Epidermal melanocyte (primary cell): Measurements from ENCODE around the gene SNX6.
"Not testable (repeated sequence)": the region's sequence is repeated elsewhere in the genome, so short reads cannot be mapped to it uniquely, and the experiment has no call there.

Experiments
- DNase-seq: peaks from one replicate; pipeline ENCODE4 v3.0.0; 2011; ENCODE audit warnings: low spot score; ENCODE audit not compliant: insufficient read length

The SNX6 gene

DNA sequence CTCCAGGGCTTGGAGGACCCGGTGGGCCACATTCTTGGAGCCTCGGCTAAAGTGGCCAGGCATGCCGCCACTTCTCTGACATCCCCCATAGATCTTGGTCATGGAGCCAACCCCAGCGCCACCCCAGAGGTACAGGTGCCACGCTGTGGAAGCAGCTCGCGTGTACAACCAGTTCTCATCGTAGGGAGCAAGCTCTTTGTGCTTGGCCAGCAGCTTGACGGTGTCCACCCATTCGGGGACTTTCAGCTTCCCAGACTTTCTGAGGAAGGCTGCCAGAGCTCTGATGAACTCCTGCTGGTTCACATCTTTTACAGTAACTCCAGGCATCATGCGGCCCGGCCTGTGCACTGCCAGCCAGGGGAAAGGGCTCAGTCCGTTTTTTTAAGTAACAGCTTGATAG is 61.1 kb downstream of the SNX6 start:
- DNase-seq, result no peak

DNA sequence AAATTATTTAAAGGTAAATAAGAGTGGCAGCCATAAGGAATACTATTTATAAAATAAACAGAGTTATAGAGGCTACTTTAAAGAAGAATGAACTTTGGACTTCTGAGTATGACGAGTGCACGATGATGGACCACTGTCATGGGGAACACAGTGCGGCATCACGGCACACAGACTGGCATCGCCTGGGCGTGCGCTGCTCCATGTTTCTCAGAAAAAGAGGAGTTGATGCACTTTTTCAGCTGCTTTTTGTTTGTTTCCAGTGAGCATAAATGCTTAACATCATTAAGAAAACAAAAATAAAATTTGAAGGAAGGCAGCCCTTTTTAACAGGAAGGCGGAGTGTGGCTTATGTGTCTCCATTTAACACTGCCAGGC is 67.2 kb downstream of the SNX6 start:
- DNase-seq, result no peak

DNA sequence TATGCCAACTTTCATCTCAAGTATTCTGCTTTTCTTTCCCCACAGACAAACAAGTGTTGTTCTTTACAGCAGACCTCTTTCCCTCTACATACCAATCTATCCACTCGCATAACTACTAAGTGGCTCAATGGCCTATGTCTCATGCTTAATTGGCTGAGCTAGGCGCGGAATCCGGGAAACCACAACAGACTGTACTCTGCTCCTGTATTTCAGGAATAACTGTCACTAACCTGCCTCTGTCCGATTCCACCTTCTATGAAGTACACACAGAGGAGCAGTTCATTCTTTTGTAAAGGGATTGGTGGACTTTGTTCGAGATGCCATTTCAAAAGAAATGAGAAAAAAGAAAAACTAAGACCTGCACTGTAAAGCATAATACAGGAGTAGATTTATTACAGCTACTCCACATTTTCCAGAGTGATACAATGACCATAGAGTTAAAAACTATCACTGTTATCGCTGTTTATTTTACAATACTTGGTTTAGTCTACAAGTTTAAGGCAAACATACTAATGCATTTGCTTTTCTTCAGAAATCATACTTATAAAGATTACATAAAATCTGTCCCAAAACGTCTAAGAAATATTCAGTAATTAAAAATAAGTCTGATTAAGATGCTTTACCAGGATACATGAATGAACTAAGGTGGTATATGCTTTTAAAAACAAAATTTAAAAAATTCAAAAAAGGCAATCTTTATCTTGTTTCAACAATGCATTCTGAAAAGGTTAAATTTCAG is 67.7 kb downstream of the SNX6 start:
- DNase-seq, result not testable (repeated sequence)

DNA sequence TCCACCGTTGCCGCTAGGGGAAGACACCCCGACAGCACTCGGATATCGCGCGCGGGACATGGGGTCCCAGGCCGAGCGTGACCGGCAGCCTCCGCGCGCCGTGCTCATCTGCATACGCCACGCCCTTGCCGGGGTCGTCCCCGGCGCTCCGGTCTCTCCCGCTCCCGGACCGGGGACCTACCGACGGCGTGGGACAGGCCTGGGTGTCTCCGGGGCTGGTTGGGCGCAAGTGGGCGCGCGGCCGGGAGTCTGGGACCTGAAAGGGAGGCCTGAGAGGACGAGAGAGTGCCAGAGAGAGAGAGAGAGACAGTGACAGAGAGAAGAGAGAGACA is 73.5 kb downstream of the SNX6 start:
- not testable (repeated sequence) for DNase-seq

DNA sequence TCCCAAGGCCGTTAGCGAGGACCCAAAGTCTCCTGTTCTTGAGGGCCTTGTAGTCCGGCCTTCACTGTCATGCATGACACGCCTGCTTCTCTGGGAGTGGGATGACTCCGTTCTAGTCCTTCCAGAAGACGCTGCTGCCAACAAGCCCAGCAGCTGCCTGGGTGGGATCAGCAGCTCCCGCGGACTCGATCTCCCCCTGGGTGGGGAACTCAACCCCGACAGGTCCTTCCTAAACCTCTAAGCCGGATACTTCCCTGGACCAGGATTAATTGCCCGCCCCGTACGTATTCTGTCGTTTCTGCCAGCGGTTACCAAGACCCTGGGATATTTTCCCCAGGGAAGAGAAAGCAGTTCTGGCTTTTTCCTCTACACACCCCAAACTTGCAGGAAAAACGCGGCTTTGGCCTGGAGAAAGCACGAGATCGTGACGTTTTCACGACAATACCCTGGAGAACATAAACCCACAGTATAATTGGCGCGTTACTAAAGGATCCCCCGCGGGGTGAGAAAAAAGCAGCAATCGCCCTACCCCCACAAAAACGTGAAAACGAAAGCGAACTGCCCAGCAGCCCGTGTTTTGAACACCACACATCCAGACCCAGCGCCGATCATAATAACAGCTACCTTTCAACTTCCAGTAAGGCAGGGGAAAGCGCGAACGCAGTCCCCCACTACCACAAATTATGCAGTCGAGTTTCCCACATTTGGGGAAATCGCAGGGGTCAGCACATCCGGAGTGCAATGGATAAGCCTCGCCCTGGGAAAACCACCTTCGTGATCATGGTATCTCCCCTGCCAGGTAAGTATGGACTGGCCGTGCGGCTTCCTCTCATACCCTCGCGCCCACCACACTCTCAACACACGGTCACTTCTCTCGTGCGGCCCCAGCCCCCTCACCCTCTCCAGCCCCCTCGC is 74.1 kb downstream of the SNX6 start:
- DNase-seq, result not testable (repeated sequence)

DNA sequence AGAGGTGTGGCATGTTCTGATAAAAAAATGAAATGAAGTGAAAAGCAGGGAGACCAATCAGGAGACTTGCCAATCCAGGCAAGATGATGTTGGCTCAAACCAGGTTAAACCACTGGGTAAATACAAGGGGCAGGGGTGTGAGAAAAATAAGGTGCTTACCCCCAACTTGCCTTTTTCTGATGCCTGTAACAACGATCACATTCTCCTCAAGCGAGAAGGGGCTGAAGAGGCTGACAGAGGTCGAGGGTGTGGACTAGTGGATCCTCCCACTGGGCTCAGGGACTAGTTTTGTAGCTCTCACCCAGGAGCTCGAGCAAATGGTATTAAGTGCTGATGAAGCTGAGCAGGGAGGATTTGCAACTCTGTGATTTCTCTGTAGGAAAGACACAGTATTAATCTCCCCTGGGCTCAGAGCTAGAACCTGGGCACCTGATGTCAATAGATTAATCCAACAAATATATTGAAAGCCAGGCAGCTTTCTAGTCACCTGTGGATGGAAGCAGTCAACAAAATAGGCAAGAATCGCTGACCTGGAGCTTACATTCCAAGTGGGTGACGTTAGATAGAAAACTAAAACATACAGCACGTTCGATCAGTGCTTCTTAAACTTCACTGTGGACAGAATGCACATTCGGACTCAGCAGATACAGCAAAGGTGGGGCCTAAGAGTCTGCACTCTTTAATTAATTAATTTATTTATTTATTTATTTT is 75.3 kb downstream of the SNX6 start:
- DNase-seq, result no peak

DNA sequence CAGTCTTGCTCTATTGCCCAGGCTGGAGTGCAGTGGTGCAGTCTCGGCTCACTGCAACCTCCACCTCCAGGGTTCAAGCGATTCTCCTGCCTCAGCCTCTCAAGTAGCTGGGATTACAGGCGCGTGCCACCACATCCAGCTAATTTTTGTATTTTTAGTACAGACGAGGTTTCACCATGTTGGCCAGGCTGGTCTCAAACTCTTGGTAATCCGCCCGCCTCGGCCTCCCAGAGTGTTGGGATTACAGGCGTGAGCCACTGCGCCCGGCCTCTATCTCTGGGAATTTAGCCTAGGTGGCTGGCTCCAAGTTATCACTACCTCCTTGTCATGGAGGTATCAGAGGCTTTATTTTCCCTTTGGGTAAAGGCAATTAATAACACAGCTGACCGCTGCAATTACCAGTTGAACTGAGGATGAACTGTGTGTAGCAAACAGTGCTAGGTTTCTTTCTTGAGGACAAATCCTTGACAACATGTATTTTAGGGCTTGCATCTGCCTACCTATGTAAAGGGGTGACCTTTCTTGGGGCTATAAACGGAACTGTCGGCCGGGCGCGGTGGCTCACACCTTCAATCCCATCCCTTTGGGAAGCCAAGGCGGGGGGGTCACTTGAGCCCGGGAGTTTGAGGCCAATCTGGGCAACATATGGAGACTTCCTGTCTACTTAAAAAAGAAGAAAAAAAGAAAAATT is 80.5 kb downstream of the SNX6 start:
- DNase-seq, result not testable (repeated sequence)

DNA sequence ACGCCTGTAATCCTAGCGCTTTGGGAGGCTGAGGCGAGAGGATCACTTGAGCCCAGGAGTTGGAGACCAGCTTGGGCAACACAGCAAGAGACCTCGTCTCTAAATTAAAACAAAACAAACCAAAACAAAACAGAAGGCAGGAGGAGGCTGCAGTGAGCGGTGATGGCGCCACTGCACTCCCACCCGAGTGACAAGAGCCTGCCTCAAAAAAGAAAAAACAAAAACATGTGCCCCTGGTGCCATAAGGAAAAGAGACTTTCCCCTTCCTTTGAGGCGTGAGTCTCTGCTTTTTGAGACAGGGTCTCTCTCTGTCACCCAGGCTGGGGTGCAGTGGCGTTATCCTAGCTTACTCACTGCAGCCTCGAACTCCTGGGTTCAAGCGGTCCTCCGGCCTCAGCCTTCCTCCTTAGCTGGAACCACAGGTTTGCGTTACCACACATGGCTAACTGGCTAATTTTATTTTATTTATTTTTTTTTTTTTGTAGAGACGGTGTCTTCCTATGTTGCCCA is 81.4 kb downstream of the SNX6 start:
- DNase-seq, result no peak

DNA sequence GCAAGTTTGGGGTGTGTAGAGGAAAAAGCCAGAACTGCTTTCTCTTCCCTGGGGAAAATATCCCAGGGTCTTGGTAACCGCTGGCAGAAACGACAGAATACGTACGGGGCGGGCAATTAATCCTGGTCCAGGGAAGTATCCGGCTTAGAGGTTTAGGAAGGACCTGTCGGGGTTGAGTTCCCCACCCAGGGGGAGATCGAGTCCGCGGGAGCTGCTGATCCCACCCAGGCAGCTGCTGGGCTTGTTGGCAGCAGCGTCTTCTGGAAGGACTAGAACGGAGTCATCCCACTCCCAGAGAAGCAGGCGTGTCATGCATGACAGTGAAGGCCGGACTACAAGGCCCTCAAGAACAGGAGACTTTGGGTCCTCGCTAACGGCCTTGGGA is 82.8 kb downstream of the SNX6 start:
- DNase-seq, result not testable (repeated sequence)

DNA sequence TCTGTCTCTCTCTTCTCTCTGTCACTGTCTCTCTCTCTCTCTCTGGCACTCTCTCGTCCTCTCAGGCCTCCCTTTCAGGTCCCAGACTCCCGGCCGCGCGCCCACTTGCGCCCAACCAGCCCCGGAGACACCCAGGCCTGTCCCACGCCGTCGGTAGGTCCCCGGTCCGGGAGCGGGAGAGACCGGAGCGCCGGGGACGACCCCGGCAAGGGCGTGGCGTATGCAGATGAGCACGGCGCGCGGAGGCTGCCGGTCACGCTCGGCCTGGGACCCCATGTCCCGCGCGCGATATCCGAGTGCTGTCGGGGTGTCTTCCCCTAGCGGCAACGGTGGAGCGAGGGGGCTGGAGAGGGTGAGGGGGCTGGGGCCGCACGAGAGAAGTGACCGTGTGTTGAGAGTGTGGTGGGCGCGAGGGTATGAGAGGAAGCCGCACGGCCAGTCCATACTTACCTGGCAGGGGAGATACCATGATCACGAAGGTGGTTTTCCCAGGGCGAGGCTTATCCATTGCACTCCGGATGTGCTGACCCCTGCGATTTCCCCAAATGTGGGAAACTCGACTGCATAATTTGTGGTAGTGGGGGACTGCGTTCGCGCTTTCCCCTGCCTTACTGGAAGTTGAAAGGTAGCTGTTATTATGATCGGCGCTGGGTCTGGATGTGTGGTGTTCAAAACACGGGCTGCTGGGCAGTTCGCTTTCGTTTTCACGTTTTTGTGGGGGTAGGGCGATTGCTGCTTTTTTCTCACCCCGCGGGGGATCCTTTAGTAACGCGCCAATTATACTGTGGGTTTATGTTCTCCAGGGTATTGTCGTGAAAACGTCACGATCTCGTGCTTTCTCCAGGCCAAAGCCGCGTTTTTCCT is 83.4 kb downstream of the SNX6 start:
- DNase-seq, result not testable (repeated sequence)

DNA sequence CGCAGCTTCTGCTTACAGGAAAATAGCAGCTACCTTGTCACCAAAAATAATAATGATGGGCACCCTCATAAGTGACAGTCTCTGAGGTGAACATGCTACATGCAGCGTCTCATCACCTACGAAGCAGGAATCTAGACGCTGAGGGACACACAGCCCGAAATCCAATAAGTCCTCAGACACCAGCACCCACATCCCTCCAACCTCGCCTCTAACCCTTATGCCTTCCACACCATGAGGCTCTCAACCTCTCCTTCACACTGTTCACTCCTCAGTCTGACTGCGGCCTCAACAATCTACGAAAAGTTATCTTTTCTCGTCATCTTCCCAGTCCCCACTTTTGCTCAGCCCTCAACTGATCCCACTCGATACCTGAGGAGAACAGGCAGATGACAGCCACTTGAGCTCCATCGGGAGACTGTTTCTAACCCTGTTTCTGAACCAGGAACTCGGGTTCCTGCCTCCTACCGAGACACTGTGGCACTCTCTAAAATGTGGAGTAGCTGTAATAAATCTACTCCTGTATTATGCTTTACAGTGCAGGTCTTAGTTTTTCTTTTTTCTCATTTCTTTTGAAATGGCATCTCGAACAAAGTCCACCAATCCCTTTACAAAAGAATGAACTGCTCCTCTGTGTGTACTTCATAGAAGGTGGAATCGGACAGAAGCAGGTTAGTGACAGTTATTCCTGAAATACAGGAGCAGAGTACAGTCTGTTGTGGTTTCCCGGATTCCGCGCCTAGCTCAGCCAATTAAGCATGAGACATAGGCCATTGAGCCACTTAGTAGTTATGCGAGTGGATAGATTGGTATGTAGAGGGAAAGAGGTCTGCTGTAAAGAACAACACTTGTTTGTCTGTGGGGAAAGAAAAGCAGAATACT is 89.5 kb downstream of the SNX6 start:
- not testable (repeated sequence) for DNase-seq

DNA sequence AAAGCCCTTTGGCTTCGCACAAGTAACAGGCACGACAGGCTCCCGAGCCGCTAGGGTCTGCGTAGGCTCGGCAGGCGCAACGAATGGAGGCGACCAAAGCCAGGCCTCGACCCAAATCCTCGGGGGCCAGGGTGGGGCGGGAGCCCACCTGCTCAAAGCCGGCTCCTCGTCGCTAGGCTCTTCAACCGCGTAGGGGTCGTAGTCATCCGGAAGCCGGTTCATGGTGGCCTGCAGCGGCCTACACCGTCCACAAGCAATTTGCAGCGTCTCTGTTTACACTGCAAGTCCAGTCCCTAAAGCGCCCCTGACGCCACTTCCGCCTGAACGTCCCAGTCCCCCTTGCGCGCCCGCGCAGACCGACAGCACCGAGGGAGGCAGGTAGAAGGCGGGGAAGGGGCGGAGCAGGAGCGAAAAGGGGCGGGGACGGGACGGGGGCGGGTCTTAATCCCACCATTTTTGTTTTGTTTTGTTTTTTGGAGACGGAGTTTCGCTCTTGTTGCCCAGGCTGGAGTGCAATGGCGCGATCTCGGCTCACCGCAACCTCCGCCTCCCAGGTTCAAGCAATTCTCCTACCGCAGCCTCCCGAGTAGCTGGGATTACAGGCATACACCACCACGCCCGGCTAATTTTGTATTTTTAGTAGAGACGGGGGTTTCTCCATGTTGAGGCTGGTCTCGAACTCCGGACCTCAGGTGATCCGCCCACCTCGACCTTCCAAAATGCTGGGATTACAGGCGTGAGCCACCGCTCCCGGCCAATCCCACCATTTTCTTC is 90.4 kb downstream of the SNX6 start, which contains the start of gene EAPP:
Gene EAPP (minus strand): TSS at position 295 of the 774 bp plus-strand sequence. CDS start 73 bp downstream, at position 222.
- DNase-seq, result peak; percentile 95

DNA sequence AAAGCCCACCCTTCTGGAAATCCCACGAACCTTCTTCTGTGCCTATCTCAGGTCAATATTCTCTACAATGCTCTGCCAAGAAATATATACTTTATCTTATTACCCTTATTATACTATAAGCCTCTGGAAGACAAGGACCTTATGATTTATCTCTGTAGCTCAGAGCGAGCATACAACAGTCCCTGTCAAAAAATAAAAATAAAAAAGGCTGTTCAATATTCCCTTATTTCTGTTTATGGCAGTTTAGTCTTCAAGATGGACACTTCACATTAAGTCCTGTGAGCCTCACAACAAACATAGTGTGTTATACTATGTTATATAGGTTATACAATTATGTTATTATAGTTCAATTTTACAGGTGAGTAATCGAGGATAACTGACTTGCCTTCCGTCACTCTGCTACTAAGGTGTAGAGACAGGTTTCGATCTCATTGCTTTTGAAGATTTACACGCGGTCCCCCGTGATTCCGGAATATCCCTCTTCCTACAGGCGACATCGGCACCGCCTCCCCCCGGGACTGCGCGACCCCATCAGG is 91.0 kb downstream of the SNX6 start:
- no peak for DNase-seq

DNA sequence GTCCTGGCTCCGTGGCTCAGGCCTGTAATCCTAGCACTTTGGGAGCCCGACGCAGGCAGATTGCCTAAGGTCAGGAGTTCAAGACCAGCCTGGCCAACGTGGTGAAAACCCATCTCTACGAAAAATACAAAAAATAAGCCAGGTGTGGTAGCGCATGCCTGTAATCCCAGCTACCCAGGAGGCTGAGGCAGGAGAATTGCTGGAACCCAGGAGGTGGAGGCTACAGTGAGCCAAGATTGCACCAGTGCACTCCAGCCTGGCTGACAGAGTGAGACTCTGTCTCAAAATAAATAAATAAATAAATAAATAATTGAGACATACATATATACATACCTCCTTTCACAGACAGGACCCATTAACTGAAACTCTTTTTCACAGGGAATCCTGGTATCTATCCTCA is 91.9 kb downstream of the SNX6 start:
- DNase-seq, result not testable (repeated sequence)

DNA sequence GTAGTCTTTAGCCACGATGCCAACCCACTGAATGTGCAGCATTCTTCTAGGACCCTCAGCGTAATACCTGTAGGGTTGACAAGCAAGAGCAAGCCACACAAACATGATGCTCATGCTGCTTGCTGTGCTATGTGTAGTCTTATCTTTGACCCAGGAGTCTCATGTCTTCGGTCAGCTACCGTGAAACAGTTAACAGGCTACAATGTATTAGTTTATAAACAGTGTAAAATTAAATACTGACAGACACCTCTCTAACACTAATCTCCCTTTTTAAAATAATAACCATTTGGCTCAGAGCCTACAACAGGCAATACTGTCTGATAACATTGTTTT is 92.3 kb downstream of the SNX6 start:
- DNase-seq, result no peak

DNA sequence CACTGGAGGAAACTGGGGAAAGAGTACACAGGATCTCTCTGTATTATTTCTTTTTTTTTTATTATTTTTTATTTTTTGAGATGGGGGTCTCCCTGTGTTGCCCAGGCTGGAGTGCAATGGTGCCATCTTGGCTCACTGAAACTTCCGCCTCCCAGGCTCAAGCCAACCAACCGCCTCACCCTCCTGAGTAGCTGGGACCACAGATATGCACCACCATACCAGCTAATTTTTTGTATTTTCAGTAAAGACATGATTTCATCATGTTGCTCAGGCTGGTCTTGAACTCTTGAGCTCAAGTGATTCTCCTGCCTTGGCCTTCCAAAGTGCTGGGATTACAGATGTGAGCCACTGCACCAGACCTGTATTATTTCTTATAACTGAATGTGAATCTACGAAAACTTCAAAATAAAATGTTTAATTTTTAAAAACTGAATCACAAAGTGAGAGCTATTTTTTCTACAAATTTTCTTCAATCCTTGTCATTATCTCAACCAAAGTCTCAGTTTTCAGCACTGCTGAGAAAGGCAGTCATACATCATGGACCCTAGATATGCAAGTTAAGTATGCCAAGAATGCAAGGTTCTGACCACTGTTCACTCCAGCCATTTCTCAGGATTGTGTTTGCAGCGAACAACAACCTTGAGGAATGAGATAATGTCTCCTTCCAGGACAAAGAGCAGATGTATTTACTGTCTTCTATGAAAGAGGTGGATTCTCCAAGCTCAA is 92.8 kb downstream of the SNX6 start:
- no peak for DNase-seq

DNA sequence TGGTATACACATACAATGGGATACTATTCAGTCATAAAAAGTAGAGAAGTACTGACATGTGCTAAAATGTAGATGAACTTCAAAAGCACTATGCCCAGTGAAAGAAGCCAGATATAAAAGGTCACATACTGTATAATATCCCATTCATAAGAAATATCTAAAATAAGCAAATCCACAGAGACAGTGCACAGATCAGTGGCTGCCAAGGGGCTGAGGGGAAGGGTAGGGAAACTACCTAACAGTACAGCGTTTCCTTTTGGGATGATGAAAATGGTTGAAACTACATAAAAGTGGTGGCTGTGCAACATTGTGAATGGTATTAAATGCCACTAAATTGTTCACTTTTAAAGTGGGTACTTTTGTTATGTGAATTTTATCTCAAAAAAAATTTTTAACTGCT is 102.4 kb downstream of the SNX6 start:
- no peak for DNase-seq

DNA sequence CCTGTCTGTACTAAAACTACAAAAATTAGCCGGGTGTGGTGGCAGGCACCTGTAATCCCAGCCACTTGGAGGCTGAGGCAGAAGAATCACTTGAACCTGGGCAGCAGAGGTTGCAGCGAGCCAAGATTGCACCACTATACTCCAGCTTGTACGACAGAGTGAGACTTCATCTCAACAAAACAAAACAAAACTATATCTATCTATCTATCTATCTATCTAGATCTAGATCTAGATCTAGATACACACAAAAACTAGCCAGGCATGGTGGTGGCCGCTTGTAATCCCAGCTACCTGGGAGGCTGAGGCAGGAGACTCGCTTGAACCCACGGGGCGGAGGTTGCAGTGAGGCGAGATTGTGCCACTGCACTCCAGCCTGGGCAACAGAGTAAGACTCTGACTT is 105.7 kb downstream of the SNX6 start:
- not testable (repeated sequence) for DNase-seq
